HuH-7 (cell line): ENCODE measurements around the gene MTCH2.
"Not testable (repeated sequence)": the region's sequence is repeated elsewhere in the genome, so short reads cannot be mapped to it uniquely, and the experiment has no call there.

Experiments
- DNase-seq: peaks from one replicate; pipeline ENCODE4 v3.0.0; 2011; ENCODE audit warnings: low spot score

MTCH2 gene

GRCh38 chr11:47636331-47636730, 6.0 kb downstream of the MTCH2 start:
- not testable (repeated sequence) for DNase-seq

GRCh38 chr11:47631473-47631872, 10.9 kb downstream of the MTCH2 start:
- DNase-seq, result no peak

GRCh38 chr11:47628026-47628425, 14.3 kb downstream of the MTCH2 start:
- DNase-seq, result no peak

GRCh38 chr11:47626234-47626633, 16.1 kb downstream of the MTCH2 start:
- no peak for DNase-seq

- DNase-seq, result no peak
These were observed 21.5 kb downstream of the MTCH2 start for GRCh38 chr11:47620836-47621378.

- no peak for DNase-seq
These were observed 24.9 kb downstream of the MTCH2 start for GRCh38 chr11:47617417-47617809.

GRCh38 chr11:47616726-47617416, 25.5 kb downstream of the MTCH2 start:
- DNase-seq, result peak; percentile 52

GRCh38 chr11:47615249-47615648, 27.1 kb downstream of the MTCH2 start:
- no peak for DNase-seq

GRCh38 chr11:47611348-47611794, 31.0 kb downstream of the MTCH2 start:
- DNase-seq, result no peak

GRCh38 chr11:47609675-47610074, 32.7 kb downstream of the MTCH2 start:
- no peak for DNase-seq

GRCh38 chr11:47607380-47607779, 35.0 kb downstream of the MTCH2 start:
- DNase-seq, result no peak

- no peak for DNase-seq
These were observed 35.6 kb downstream of the MTCH2 start for GRCh38 chr11:47606731-47607130.

- DNase-seq, result no peak
These were observed 36.4 kb downstream of the MTCH2 start for GRCh38 chr11:47605921-47606320.

- no peak for DNase-seq
These were observed 39.1 kb downstream of the MTCH2 start for GRCh38 chr11:47603295-47603694.

- DNase-seq, result no peak
These were observed 42.5 kb downstream of the MTCH2 start for GRCh38 chr11:47599902-47600301.

- DNase-seq, result no peak
These were observed 46.4 kb downstream of the MTCH2 start for GRCh38 chr11:47595967-47596366.

- no peak for DNase-seq
These were observed 47.3 kb downstream of the MTCH2 start for GRCh38 chr11:47595029-47595428.

GRCh38 chr11:47593934-47594855, 48.2 kb downstream of the MTCH2 start, which contains the start of gene C1QTNF4:
Gene C1QTNF4 (minus strand): TSS chr11:47594411. CDS start chr11:47590810, 3,601 bp downstream.
- no peak for DNase-seq

- DNase-seq, result no peak
These were observed 48.8 kb downstream of the MTCH2 start for GRCh38 chr11:47593492-47593933.

GRCh38 chr11:47592970-47593369, 49.4 kb downstream of the MTCH2 start:
- no peak for DNase-seq

- no peak for DNase-seq
These were observed 50.1 kb downstream of the MTCH2 start for GRCh38 chr11:47592251-47592650.

- peak; percentile 46 for DNase-seq
These were observed 50.6 kb downstream of the MTCH2 start for GRCh38 chr11:47591764-47592163.
